Measurements from ENCODE around the gene CCDC40.
A peak's percentile ranks its signal among the peaks of the same experiment; 100 is the strongest.

The CCDC40 gene

DNA sequence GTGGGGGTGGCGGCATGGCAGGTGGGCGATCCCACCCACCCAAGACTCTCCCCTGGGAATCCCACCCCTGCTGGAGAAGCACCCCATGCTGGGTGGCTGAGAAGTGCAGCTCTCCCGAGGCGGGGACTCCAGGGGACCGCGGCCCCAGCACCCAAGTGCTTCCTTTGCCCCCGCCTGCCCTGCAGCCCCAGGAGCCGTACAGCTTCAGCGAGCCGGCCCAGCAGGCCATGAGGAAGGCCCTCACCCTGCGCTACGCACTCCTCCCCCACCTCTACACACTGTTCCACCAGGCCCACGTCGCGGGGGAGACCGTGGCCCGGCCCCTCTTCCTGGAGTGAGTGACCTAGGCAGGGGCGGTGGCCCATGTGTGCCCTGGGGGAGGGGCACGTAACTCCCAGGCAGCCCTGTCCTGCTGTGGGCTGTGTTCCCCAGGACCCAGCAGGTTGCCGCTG is 76.6 kb downstream of the CCDC40 start:
- DNase-seq (no peak), ATAC-seq (replicated peaks) (no peak)
- Mint-ChIP-seq H3K27ac (no peak overlapping the region), H3K36me3 (ENCODE audit: insufficient read depth) (no peaks in the 10 kb centered on the region), H3K9me3 (no peaks in the 10 kb centered on the region), H3K4me3 (no peak overlapping the region), H3K4me1 (ENCODE audit: low read depth in 2 of 2) (peaks cover 0 to 5% of the 10 kb centered on the region in 2 donors), H3K27me3 (no peaks in the 10 kb centered on the region)

DNA sequence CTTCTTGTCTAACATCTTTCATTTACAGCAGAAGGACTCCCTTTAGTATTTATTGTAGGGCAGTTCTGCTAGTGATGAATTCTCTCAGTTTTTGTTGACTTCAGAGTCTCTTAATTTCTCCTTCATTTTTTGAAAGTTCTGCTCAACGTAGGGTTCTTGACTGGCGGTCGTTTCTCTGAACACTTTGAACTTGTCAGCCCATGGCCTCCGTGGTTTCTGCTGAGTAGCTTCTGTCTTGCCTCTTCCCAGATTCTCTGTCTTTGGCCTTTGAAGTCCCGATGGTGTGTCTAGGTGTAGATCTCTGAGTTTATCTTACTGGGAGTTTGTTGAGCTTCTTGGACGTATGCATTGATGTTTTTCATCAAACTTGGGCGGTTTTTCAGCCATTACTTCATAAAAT is 78.3 kb downstream of the CCDC40 start:
- H3K36me3 Mint-ChIP-seq (ENCODE audit: insufficient read depth): no peaks in the 10 kb centered on the region
- H3K4me3 Mint-ChIP-seq: no peak overlapping the region
- H3K27me3 Mint-ChIP-seq: no peaks in the 10 kb centered on the region
- DNase-seq (no peak), ATAC-seq (replicated peaks) (no peak)
- H3K27ac Mint-ChIP-seq: peak overlapping the region in 1 of 2 donors; percentile 21
- peaks cover 0 to 5% of the 10 kb centered on the region in 2 donors for H3K4me1 Mint-ChIP-seq (ENCODE audit: low read depth in 2 of 2)
- H3K9me3 Mint-ChIP-seq: no peaks in the 10 kb centered on the region

DNA sequence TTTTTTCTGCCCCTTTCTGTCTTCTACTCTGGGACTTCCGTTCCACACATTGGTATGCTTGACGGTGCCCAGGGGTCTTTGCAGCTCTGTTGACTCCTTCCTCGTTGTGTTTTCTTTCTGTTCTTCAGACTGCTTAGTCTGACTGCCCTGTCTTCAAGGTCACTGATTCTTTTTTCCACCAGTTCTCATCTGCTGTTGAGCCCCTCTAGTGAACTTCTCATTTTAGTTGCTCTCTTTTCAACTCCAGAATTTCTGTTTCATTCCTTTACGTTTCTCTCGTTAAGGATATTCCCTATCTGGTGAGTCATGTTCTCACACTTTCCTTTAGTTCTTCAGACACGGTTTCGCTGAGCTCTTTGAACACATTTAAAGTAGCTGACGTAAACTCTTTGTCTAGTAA is 78.7 kb downstream of the CCDC40 start:
- H3K27ac Mint-ChIP-seq: no peak overlapping the region
- H3K27me3 Mint-ChIP-seq: no peaks in the 10 kb centered on the region
- H3K9me3 Mint-ChIP-seq: no peaks in the 10 kb centered on the region
- H3K36me3 Mint-ChIP-seq (ENCODE audit: insufficient read depth): no peaks in the 10 kb centered on the region
- no peak overlapping the region for H3K4me3 Mint-ChIP-seq
- H3K4me1 Mint-ChIP-seq (ENCODE audit: low read depth in 2 of 2): peaks cover 0 to 5% of the 10 kb centered on the region in 2 donors
- DNase-seq (no peak), ATAC-seq (replicated peaks) (no peak)

DNA sequence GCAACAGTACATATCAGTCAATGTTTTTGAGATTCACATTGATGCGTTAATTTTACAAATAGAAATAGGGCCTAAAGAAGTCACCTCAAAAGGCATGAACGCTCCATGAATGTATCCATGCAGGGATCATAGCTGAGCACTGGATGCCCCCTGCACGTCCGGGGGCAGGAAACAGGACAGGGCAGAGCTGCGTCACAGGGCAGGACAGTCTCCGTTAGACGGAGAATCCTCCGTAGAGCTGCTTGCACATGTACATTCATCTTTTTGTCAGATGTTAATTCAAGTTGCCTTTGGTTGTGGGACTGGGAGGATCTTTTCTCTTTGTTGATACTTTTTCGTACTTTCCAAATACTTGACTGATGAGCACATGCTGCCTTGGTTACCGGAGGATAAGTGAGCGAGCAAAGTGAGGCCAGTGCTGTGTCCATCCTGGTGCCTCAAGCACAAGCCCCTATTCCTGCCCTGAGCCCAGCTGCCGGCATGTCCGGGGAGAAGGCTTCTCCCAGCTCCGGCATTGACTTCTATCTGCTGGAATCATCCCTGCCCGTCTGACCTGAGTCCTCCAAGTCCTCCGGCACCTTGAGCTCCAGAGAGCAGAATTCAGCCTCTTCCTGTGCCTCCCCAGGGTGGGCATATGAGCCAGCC is 80.0 kb downstream of the CCDC40 start:
- H3K4me1 Mint-ChIP-seq (ENCODE audit: low read depth in 2 of 2): peaks cover 0 to 5% of the 10 kb centered on the region in 2 donors
- H3K36me3 Mint-ChIP-seq (ENCODE audit: insufficient read depth): no peaks in the 10 kb centered on the region
- DNase-seq (no peak), ATAC-seq (replicated peaks) (no peak)
- H3K27ac Mint-ChIP-seq: no peak overlapping the region
- no peaks in the 10 kb centered on the region for H3K27me3 Mint-ChIP-seq
- no peak overlapping the region for H3K4me3 Mint-ChIP-seq
- no peaks in the 10 kb centered on the region for H3K9me3 Mint-ChIP-seq

DNA sequence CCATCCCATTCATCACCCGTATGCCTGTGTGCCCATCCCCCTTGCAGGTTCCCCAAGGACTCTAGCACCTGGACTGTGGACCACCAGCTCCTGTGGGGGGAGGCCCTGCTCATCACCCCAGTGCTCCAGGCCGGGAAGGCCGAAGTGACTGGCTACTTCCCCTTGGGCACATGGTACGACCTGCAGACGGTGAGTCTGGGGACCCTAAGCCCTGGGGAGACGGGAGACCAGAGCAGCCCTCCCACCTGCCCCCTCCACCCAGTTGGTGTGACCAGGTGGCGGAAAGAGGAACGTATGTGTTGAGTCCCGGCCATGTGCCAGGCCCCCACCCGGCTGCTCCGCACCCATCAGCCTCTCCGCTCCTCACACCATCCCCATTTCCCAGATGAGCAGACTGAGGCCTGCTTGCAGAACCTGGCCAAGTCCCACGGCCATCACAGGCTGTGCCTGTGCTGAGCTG is 80.5 kb downstream of the CCDC40 start:
- Mint-ChIP-seq H3K27me3 (no peaks in the 10 kb centered on the region), H3K36me3 (ENCODE audit: insufficient read depth) (no peaks in the 10 kb centered on the region), H3K4me3 (no peak overlapping the region), H3K9me3 (no peaks in the 10 kb centered on the region), H3K4me1 (ENCODE audit: low read depth in 2 of 2) (peaks cover 0 to 5% of the 10 kb centered on the region in 2 donors), H3K27ac (no peak overlapping the region)
- ATAC-seq (replicated peaks) (no peak), DNase-seq (no peak)

DNA sequence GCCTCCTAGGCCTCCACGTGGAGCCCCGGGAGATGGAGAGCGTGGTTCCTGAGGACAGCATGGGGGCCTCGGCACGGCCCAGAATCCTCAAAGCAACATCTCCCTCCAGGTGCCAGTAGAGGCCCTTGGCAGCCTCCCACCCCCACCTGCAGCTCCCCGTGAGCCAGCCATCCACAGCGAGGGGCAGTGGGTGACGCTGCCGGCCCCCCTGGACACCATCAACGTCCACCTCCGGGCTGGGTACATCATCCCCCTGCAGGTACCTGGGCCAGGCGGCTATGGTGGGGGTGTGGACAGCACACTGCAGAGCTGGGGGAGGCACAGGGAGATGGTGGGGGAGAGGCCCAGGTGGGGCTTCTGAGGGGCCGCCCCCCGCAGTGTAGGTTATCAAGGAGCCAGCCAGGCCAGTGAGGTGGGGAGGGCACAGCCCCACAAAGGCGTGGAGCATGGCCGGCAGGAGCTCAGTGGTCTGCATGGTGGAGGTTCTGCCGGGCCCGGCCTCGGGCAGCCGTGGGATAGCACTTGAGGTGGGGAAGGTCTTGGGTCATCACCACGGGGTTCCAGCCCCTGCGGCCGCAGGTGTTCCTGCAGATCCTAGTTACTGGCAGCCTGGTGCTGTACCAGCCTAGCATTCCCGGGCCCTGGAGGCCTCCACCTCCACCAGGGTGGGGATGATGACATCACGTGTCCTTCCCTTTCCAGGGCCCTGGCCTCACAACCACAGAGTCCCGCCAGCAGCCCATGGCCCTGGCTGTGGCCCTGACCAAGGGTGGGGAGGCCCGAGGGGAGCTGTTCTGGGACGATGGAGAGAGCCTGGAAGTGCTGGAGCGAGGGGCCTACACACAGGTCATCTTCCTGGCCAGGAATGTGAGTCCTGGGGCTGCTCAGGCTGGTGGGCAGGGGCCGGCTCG is 81.3 kb downstream of the CCDC40 start:
- H3K27ac Mint-ChIP-seq: no peak overlapping the region
- H3K4me3 Mint-ChIP-seq: no peak overlapping the region
- H3K27me3 Mint-ChIP-seq: no peaks in the 10 kb centered on the region
- H3K9me3 Mint-ChIP-seq: no peaks in the 10 kb centered on the region
- DNase-seq: no peak
- H3K36me3 Mint-ChIP-seq (ENCODE audit: insufficient read depth): no peaks in the 10 kb centered on the region
- peaks cover 0 to 5% of the 10 kb centered on the region in 2 donors for H3K4me1 Mint-ChIP-seq (ENCODE audit: low read depth in 2 of 2)
- no peak for ATAC-seq (replicated peaks)

DNA sequence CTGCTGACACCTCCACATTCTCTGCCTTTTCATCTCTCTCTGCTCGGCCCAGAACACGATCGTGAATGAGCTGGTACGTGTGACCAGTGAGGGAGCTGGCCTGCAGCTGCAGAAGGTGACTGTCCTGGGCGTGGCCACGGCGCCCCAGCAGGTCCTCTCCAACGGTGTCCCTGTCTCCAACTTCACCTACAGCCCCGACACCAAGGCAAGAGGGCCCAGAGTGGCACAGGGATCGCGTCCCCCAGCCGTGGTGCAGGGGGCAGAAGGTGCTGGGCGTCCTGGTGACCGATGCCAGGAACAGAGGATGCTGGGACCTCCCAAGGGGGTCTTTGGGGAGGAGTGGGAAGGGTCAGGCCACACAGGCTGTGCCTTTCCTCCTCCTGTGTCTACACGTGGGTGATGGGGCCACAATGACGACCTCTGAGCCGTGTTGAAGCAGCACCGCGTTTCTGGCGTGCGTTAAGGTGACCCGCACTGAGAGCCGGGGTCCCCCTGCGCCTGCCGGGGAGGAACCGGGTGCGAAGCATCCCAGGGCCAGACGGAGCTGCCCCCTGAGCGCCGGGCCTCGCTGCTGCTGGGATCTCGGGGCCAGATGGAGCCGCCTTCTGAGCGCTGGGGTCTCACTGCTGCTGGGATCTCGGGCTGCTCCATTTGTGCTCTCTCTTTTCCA is 82.3 kb downstream of the CCDC40 start:
- Mint-ChIP-seq H3K27ac (no peak overlapping the region), H3K9me3 (no peaks in the 10 kb centered on the region)
- no peak for ATAC-seq (replicated peaks)

DNA sequence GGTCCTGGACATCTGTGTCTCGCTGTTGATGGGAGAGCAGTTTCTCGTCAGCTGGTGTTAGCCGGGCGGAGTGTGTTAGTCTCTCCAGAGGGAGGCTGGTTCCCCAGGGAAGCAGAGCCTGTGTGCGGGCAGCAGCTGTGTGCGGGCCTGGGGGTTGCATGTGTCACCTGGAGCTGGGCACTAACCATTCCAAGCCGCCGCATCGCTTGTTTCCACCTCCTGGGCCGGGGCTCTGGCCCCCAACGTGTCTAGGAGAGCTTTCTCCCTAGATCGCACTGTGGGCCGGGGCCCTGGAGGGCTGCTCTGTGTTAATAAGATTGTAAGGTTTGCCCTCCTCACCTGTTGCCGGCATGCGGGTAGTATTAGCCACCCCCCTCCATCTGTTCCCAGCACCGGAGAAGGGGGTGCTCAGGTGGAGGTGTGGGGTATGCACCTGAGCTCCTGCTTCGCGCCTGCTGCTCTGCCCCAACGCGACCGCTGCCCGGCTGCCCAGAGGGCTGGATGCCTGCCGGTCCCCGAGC is 82.9 kb downstream of the CCDC40 start:
- Mint-ChIP-seq H3K4me1 (ENCODE audit: low read depth in 2 of 2) (peaks cover 0 to 5% of the 10 kb centered on the region in 2 donors), H3K4me3 (no peak overlapping the region), H3K27me3 (peaks cover 4 to 6% of the 10 kb centered on the region in 2 donors), H3K27ac (no peak overlapping the region), H3K9me3 (no peaks in the 10 kb centered on the region), H3K36me3 (ENCODE audit: insufficient read depth) (no peaks in the 10 kb centered on the region)
- ATAC-seq (replicated peaks) (no peak), DNase-seq (no peak)

More for the DNA sequence above, 82.3 kb downstream of the CCDC40 start:
- peaks cover 0 to 5% of the 10 kb centered on the region in 2 donors for H3K4me1 Mint-ChIP-seq (ENCODE audit: low read depth in 2 of 2)
- no peak for DNase-seq
- no peak overlapping the region for H3K4me3 Mint-ChIP-seq
- no peaks in the 10 kb centered on the region for H3K27me3 Mint-ChIP-seq
- no peaks in the 10 kb centered on the region for H3K36me3 Mint-ChIP-seq (ENCODE audit: insufficient read depth)

DNA sequence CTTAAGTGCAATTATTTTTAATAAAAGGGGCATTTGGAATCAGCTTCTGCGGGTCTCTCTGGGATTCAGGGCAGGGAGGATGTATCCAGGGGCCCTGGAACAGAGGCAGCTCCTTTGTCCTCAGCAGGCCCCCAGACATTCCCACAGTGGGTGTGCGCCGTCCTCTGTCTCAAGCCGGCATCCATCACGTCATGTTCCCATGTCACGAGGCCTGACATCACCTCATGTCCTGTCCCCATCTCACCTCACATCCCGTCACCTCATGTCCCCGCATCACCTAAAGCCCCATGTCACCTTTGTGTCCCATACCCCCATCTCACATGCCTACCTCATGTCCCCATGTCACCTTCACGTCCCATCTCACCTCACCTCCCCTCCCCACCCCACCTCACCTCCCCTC is 83.4 kb downstream of the CCDC40 start:
- H3K36me3 Mint-ChIP-seq (ENCODE audit: insufficient read depth): no peaks in the 10 kb centered on the region
- peaks cover 0 to 4% of the 10 kb centered on the region in 2 donors for H3K4me1 Mint-ChIP-seq (ENCODE audit: low read depth in 2 of 2)
- H3K27ac Mint-ChIP-seq: no peak overlapping the region
- ATAC-seq (replicated peaks): no peak
- DNase-seq: no peak
- no peak overlapping the region for H3K4me3 Mint-ChIP-seq
- H3K27me3 Mint-ChIP-seq: peaks cover 9 to 11% of the 10 kb centered on the region in 2 donors
- H3K9me3 Mint-ChIP-seq: no peaks in the 10 kb centered on the region

DNA sequence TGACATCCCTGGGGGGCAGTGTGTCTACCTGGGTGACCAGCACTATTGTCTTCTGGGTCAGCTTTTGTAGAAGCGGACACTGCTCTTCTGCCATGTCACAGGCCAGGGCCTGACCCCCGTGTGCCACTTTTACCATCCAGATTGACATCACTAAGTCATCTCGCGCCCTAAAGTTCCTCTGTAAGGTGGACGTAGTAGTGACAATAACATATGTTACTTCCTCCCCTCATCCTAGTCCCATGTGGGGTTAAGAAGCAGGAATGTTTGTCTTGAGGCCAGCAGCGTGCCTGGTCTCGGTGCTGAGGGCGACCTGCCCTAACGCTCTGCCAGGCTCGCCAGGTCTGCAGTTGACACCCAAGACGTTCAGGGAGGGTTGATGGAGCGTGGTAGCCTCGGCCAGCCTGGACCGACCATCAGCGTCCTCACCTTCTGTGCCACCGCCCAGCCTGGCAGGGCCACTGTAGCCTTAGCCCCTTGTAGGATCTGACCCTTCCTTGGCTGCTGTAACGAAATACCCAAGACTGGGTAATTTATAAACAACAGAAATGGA is 85.7 kb downstream of the CCDC40 start:
- Mint-ChIP-seq H3K27ac (no peak overlapping the region), H3K4me3 (no peak overlapping the region), H3K4me1 (ENCODE audit: low read depth in 2 of 2) (no peaks in the 10 kb centered on the region), H3K36me3 (ENCODE audit: insufficient read depth) (no peaks in the 10 kb centered on the region), H3K9me3 (no peaks in the 10 kb centered on the region), H3K27me3 (peaks cover 19 to 25% of the 10 kb centered on the region in 2 donors)
- no peak for DNase-seq
- no peak for ATAC-seq (replicated peaks)

DNA sequence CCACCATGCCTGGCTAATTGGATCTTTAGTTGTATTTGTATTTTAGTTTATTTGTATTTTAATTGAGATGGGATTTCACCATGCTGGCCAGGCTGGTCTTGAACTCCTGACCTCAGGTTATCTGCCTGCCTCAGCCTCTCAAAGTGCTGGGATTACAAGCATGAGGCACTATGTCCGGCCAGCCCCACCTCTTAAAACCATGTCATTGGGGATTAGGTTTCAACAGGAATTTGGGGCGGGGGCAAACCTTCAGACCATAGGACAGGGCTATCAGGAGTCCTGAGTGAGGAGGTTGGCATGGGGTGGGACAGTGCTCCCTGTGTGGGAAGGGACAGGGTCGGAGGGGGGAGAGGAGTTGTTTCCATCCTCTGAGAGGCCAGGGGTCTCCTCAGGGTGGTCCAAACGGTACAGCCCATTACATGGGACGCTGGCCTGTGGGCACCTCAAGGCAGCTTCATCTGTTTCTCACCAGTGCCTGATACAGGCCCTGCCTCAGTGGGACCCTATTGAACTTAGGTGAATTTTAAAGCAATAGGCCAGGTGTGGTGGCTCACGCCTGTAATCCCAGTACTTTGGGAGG is 86.6 kb downstream of the CCDC40 start:
- Mint-ChIP-seq H3K27ac (no peak overlapping the region), H3K4me3 (no peak overlapping the region)
- no peak for ATAC-seq (replicated peaks)

DNA sequence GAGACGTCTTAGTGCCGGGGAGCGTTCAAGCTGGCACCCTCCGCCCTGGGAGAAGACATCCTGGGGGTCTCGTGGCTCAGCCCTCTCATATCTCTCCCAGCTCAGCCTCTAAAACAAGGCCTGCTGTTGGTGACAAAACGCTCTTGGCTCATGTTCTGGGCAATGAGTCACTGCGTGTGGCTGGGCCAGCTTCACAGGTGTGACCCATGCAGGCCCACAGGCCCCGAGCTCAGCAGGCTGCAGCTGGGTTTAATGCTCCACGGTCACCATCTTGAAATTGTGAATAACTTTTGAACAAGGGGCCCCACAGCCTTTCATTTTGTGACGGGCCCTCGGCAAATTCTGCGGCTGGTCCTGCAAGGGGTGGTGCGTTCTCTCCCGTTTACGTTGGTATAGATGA is 87.3 kb downstream of the CCDC40 start:
- Mint-ChIP-seq H3K4me1 (ENCODE audit: low read depth in 2 of 2) (no peaks in the 10 kb centered on the region), H3K27ac (no peak overlapping the region), H3K9me3 (no peaks in the 10 kb centered on the region), H3K36me3 (ENCODE audit: insufficient read depth) (no peaks in the 10 kb centered on the region), H3K27me3 (peaks cover 20 to 27% of the 10 kb centered on the region in 2 donors), H3K4me3 (no peak overlapping the region)
- ATAC-seq (replicated peaks) (no peak), DNase-seq (no peak)

More for the DNA sequence above, 86.6 kb downstream of the CCDC40 start:
- H3K27me3 Mint-ChIP-seq: peaks cover 19 to 25% of the 10 kb centered on the region in 2 donors
- H3K4me1 Mint-ChIP-seq (ENCODE audit: low read depth in 2 of 2): no peaks in the 10 kb centered on the region
- H3K36me3 Mint-ChIP-seq (ENCODE audit: insufficient read depth): no peaks in the 10 kb centered on the region
- DNase-seq: no peak
- H3K9me3 Mint-ChIP-seq: no peaks in the 10 kb centered on the region
